SKM-1 (cell line): ENCODE measurements around the gene LAMA3.

Source experiments
- DNase-seq: peaks from one replicate; lab custom pipeline; 2025; ENCODE audit not compliant: unreplicated experiment; lab: John Stamatoyannopoulos, UW

LAMA3 gene

GRCh38 chr18:23875966-23876895 is 187.0 kb downstream of the LAMA3 start:
- no peak for DNase-seq

DNA sequence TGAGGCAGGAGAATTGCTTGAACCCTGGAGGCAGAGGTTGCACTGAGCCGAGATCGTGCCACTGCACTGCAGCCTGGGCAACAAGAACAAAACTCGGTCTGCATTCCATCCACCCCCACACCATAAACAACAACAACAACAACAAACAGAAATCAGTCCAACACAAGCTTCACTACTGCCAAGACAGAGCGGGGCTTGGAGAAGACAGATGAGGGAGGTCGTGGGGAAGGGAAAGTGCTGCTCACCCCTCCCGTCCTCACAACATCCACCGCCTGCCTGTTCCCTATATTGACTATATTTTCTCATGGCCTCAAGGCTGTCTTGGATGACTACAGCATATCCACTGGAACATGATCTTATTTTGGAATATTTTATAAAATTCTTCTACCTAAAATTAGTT is 187.7 kb downstream of the LAMA3 start:
- DNase-seq: no peak

GRCh38 chr18:23877371-23877770 is 188.1 kb downstream of the LAMA3 start:
- DNase-seq: no peak

DNA sequence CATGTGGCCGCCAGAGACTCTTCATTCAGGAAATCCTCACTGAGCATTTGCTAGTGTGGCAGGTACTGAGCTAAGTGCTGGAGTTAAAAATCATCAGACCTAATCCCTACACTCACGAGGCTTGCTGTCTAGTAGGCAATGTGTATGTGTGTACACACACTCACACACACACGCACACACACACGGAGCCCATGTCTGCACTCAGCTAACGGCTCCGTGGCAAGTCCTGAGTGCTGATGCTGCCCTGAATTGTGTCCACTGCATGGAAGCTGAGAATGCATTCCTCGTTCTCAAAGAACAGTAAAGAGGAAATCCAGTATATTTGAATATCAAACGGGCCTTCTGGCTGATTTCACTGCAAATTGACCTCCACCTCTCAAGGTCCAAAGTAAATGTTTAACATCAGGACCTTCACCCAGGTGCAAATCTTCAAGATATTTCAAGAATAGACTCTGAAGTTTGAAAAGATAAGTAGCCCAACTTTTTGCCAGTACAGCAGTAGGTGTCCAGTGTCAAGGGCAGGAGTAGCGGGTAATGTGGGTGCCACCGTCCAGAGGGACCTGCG is 189.2 kb downstream of the LAMA3 start:
- no peak for DNase-seq

- no peak for DNase-seq
Measured at GRCh38 chr18:23879126-23879525, 189.9 kb downstream of the LAMA3 start.

- no peak for DNase-seq
Measured at GRCh38 chr18:23879544-23879943, 190.3 kb downstream of the LAMA3 start.

DNA sequence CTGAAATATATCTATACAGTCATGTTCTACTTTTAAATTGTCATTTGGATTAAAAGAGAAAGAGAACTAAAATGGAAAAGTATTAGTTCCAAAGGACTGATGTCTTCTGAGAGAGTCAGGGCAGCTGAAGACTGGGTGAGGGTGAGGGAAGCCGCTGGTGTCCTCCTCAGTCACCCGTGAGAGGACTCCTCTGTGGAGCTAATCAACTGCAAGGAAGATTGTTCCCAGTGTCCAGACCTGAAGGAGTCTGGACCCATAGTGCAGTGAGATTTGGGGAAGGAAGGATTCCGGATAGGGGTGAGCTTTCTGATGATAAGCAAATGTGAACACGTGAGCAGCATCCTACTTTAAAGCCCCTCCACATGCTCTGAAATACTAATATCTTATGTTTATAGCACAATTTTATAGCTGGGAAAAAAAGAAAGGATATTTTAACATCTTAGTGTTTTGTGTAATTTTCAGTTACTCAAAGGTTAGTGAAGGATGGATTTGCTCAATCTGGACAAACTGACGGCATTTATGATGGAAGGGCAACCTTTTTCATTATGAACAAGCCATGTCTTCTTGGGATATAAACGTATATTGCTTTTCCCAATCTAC is 190.8 kb downstream of the LAMA3 start:
- DNase-seq: no peak

GRCh38 chr18:23880931-23881617 is 191.8 kb downstream of the LAMA3 start:
- no peak for DNase-seq

DNA sequence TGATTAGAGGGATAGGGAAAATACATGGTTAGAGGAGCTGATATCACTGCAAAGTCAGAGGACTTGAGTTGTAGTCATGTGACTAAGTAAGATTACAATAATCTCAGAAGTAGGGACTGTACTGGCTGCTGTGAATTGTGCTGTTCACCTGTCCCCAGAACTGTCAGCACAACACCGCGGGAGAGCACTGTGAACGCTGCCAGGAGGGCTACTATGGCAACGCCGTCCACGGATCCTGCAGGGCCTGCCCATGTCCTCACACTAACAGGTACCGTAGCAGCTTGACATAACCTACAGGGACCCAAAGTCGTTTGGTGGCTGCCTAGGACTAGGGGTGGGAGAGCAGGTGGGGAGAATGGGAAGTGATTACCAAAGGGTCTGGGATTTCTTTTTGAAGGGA is 192.5 kb downstream of the LAMA3 start:
- no peak for DNase-seq

DNA sequence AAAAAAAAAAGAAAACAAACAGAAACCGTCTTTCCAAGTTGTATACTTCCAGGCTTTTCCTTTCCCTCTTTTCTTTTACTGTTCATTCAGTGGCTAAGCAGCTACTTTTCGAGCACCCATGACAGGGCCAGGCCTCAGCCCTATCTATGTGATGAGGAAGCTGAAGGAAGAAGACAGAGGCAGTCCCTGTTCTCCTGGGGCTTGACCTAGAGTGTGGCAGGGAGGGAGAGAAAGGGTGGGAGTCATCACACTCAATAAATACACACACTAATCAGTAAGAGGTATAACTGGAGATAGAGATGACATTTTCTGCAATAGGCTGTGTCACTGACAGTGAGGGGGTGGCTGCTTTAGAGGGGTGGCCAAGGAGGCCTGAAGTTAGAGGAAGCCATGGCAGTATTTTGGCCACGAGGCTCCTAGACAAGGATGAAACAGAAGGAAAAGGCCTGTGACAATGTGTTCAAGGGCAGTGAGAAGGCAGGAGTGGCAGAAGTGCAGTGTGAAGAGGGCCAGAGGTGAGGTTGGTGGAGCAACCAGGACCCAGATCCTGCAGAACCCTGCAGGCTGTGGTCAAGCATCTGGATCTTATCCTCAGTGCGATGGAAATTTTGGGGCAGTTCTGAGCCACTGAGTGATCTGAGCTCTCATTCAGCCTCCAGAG is 193.5 kb downstream of the LAMA3 start:
- DNase-seq: no peak

DNA sequence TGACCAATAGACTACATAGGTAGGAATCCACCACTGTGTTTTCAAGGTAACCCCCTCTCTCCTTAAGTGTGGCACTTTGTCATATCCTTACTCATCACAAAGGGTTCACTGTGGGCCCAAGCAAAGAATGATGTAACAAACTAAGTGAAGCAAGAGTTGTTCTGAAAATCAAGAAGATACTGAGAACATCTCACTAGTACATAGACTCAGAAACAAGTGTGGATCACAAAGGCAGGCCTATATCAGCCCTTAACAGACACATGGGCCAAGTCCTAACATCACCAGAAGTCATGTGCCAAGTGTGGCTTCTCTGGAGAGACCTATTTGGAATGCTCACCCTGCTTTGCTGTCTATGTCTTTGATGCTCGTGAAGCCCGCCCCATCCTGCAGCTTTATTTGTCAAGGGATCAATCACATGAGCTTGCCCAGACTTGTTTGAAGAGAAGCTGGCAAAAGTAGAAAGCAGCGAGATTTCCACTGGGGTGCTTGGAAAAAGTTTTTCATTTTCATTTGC is 194.1 kb downstream of the LAMA3 start:
- no peak for DNase-seq

DNA sequence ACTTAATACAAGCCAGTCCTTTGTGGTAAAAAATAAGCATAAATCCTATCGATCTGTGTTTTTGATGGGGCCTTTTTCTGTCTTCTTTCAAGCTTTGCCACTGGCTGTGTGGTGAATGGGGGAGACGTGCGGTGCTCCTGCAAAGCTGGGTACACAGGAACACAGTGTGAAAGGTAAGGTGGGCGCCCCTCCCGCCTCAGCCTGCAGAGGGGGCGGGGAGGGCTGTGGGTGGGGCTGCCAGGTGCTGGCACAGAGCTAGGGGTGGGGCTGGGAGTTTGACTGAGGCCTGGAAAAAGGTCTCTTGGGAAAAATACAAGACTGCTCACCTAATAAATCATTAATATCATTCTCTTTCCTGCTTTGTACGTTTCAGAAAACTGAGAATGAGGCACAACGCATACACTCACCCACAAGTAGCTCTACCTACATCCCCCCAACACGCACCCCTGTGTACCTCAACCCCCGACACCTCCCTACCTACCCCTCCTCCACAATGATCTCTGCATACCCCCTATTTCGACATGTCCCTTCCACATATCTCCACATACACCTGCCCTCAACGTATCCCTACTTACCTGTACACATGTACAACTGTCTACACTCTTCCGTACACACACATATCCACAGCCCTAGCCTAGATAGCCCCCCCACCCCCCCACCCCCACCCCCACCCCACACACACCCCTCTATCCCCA is 195.6 kb downstream of the LAMA3 start:
- no peak for DNase-seq

DNA sequence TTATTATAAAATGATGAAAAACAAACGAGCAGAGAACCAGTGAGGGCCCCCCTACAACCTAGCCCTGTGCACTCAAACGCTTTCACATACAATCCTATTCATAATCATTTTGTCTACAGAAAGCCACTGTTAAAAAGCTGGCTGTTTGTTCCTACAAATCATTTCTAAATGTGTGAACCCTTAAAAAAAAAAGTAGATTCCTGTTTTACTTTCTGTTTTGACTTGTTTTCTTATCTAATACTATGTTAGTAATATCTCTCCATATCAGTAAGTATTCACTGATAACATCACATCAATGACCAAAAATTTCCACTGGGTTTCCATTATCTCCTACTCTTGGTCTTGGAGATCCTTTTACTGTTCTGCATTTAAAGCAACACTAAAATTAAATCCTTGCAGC is 196.5 kb downstream of the LAMA3 start:
- DNase-seq: no peak

DNA sequence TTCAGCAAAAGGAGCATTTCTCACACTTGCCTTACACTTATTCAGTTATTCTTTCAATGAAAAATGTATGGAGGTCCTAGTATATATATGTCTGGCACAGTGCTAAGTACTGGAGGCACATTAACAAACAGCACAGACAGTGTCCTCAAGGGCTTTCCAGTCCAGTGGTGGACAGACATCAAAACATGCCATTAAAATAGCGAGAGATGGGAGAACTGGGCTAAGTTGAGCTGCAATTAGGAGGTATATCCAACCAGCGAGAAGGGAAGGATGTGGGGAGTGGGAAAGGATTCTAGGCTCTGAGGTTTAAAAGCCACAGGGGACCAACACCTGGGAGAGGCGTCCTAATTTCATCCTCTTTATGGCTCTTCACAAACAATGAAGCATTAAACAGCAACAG is 197.8 kb downstream of the LAMA3 start:
- no peak for DNase-seq

GRCh38 chr18:23887493-23887892 is 198.2 kb downstream of the LAMA3 start:
- DNase-seq: no peak

DNA sequence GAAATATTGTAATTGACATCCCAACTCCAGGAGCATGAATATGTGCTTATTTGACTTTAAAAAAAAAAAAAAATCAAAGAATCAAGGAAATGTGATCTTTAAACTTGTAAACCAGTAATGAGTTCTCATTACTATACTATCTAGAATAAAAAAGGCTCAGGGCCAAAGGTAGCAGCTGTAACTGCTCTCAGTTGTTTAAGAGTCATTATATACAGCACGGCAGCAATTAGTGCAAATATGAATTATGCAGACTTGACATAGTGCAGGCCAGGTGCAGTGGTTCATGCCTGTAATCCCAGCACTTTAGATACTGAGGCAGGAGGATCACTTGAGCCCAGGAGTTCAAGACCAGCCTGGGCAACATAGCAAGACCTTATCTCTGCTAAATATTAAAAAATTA is 199.6 kb downstream of the LAMA3 start:
- no peak for DNase-seq

DNA sequence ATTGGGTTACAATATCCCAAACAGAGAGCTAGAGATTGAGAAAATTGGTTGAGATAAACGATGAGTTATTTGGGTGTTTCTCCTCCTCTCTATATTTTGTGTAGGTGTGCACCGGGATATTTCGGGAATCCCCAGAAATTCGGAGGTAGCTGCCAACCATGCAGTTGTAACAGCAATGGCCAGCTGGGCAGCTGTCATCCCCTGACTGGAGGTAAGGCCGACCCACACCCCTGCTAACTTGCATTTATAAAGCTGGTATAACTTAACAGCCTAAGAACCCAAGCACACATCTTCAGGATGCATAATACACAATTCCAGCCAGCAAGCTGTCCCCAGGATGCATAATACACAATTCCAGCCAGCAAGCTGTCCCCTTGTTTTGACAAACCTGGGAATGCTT is 200.7 kb downstream of the LAMA3 start:
- no peak for DNase-seq

DNA sequence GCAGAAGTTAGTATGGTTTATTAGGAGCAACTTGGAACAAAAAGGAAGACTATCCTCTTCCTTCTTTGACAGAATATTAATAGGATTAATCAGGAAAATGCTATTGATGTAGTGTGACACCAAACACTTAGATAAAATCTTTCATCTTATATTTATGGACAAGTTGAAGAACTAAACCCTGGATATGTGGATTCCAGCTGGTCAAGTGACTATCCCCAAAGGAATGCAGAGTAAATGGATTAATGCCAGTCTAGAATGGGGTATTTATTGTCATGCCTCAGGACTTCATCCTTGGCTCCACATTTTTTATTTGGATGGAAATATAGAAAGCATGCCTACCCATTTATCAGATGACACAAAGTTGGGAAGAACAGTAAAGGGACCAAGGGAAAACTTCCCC is 201.3 kb downstream of the LAMA3 start:
- DNase-seq: no peak

DNA sequence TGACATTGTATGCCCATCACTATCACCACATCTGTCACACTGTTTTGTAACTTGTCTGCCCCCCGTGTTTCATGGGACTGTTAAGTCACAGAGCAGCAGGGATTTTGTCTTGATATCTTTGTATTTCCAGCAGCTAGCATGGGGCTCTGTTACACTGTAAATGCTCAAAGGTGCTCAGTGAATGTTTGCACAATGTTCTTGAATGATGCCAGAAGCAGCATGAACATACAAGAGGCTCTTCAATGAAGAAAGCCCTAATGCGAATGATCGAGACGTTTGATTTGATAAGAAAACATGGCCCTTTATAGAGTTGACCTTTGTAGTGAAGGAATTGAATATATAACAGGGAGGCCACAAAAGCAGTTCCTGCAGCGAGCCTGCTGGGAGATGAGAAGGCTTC is 204.4 kb downstream of the LAMA3 start:
- DNase-seq: no peak

DNA sequence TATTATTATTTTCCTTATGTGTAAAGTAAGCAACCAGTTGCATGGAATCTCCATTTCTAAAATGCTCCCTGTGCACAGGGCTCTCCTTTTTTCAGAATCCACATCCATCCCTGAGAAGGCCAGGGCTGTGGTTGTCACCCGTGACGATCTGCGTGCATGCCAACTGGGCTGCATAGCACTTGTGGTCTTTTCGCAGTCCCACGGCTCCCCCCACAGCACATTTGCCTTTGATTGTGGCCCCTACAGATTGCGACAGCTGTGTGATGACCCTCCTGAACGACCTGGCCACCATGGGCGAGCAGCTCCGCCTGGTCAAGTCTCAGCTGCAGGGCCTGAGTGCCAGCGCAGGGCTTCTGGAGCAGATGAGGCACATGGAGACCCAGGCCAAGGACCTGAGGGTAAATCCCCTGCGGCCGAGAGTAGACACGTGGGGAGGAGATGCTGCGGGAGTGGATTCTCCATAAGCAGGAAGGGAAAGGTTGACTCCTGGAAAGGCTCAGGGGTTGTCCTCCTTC is 205.5 kb downstream of the LAMA3 start:
- no peak for DNase-seq
